Right ventricle myocardium superior (tissue), 1 donor: Measurements from ENCODE around the gene UTF1. TPM values are rescaled to one million over a fixed set of nuclear protein-coding genes. Genes with fewer than 3 reads are reported as not detected.

Experiments
- ATAC-seq: fragments of 200-7000 bp; cut with Tn5 transposase; one replicate; pipeline ENCODE4 v1.9.1; 2020; ENCODE audit warnings: mild to moderate bottlenecking; ENCODE audit not compliant: poor library complexity
- DNase-seq: peaks from one replicate; pipeline ENCODE4 v3.0.0-alpha.2; 2020
- intact Hi-C: fragments of 100-400 bp; cut with DNase I; formaldehyde crosslinking; loops from one replicate; pipeline ENCODE4 v1.11.2; 2022
- total RNA-seq: library from RNA; stranded (reverse); fragmentation: NEBNext Ultra II Directional; extraction: Animal tissue kit (Norgen Biotek cat#: 25700); gene quantifications from one replicate; pipeline ENCODE4 v1.2.1, GENCODE V29; 2021
- donor health status: DM: no; HTN: yes; CAD: no; lungs with severe emphysema.

Gene UTF1
- total RNA-seq, 1 donor from 2014 or later, result not detected

- DNase-seq (no peak), ATAC-seq (no peak)
- intact Hi-C loops, result no loop called here
These were observed 23.5 kb upstream of the UTF1 start for GRCh38 chr10:133206356-133207040.

- ATAC-seq (no peak), DNase-seq (no peak)
- intact Hi-C loops, result no loop called here
These were observed 22.9 kb upstream of the UTF1 start for GRCh38 chr10:133207041-133207600.

- intact Hi-C loops, result no loop called here
- ATAC-seq, result no peak
- no peak for DNase-seq
These were observed 22.4 kb upstream of the UTF1 start for GRCh38 chr10:133207627-133208026.

GRCh38 chr10:133208466-133208865 lies 21.6 kb upstream of the UTF1 start:
- no peak for DNase-seq
- intact Hi-C loops, result no loop called here
- no peak for ATAC-seq

- ATAC-seq (no peak), DNase-seq (no peak)
- intact Hi-C loops, result no loop called here
These were observed 20.9 kb upstream of the UTF1 start for GRCh38 chr10:133209117-133209516.

GRCh38 chr10:133209641-133210040 lies 20.4 kb upstream of the UTF1 start:
- ATAC-seq, result no peak
- intact Hi-C loops, result no loop called here
- no peak for DNase-seq

GRCh38 chr10:133210398-133211140 lies 19.4 kb upstream of the UTF1 start:
- DNase-seq (no peak), ATAC-seq (no peak)
- intact Hi-C loops, result no loop called here

- intact Hi-C loops, result no loop called here
- no peak for DNase-seq
- ATAC-seq, result no peak
These were observed 18.7 kb upstream of the UTF1 start for GRCh38 chr10:133211141-133211830.

- intact Hi-C loops, result no loop called here
- no peak for ATAC-seq
- no peak for DNase-seq
These were observed 17.8 kb upstream of the UTF1 start for GRCh38 chr10:133211959-133212852.

GRCh38 chr10:133212853-133213494 lies 17.0 kb upstream of the UTF1 start:
- no peak for ATAC-seq
- DNase-seq, result no peak
- intact Hi-C loops, result no loop called here

- DNase-seq, result no peak
These were observed 16.2 kb upstream of the UTF1 start for GRCh38 chr10:133213641-133214467.

GRCh38 chr10:133214468-133215410 lies 15.3 kb upstream of the UTF1 start:
- intact Hi-C loops, result no loop called here
- ATAC-seq (no peak), DNase-seq (no peak)

More at GRCh38 chr10:133213641-133214467, 16.2 kb upstream of the UTF1 start:
- no peak for ATAC-seq
- intact Hi-C loops, result no loop called here

GRCh38 chr10:133215586-133215985 lies 14.4 kb upstream of the UTF1 start:
- DNase-seq (no peak), ATAC-seq (no peak)
- intact Hi-C loops, result no loop called here

GRCh38 chr10:133216776-133217175 lies 13.2 kb upstream of the UTF1 start:
- no peak for ATAC-seq
- intact Hi-C loops, result no loop called here

GRCh38 chr10:133217800-133218589 lies 12.0 kb upstream of the UTF1 start:
- no peak for DNase-seq
- ATAC-seq, result no peak
- intact Hi-C loops, result no loop called here

More at GRCh38 chr10:133216776-133217175, 13.2 kb upstream of the UTF1 start:
- DNase-seq, result no peak
